Fibroblast of mammary gland (primary cell): Measurements from ENCODE around the gene PHF24.

Experiments used
- DNase-seq: peaks from one replicate; pipeline ENCODE4 v3.0.0-alpha.2; 2010; ENCODE audit warnings: low read depth
- H3K4me3 ChIP-seq: 2 replicates; pipeline ENCODE4 v1.5.1; 2011; ENCODE audit warnings: low read depth, mild to moderate bottlenecking, low read length, moderate library complexity; ENCODE audit not compliant: control insufficient read depth
- TF ChIP-seq, protein P1 (sequence below): conservative IDR thresholded peaks from 2 replicates; pipeline ENCODE4 v1.5.1; 2011; ENCODE audit warnings: low read depth, low read length, inconsistent platforms; ENCODE audit not compliant: control insufficient read depth, insufficient read depth

The PHF24 gene

DNA sequence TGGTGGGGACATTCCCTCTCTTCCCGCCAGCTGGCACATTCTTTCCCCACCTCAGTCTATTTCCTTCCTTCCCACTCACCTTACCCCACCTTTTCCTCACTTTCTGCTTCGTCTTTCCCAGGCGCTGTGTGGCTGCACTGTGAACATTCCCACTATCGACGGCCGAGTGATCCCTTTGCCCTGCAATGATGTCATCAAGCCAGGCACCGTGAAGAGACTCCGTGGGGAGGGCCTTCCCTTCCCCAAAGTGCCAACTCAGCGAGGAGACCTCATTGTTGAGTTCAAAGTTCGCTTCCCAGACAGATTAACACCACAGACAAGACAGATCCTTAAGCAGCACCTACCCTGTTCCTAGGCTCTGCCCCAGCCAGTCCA, 38.8 kb downstream of the PHF24 start:
- TF ChIP-seq, protein P1, sequence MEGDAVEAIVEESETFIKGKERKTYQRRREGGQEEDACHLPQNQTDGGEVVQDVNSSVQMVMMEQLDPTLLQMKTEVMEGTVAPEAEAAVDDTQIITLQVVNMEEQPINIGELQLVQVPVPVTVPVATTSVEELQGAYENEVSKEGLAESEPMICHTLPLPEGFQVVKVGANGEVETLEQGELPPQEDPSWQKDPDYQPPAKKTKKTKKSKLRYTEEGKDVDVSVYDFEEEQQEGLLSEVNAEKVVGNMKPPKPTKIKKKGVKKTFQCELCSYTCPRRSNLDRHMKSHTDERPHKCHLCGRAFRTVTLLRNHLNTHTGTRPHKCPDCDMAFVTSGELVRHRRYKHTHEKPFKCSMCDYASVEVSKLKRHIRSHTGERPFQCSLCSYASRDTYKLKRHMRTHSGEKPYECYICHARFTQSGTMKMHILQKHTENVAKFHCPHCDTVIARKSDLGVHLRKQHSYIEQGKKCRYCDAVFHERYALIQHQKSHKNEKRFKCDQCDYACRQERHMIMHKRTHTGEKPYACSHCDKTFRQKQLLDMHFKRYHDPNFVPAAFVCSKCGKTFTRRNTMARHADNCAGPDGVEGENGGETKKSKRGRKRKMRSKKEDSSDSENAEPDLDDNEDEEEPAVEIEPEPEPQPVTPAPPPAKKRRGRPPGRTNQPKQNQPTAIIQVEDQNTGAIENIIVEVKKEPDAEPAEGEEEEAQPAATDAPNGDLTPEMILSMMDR: no peak
- DNase-seq: no peak
- no peak overlapping the region for H3K4me3 ChIP-seq

DNA sequence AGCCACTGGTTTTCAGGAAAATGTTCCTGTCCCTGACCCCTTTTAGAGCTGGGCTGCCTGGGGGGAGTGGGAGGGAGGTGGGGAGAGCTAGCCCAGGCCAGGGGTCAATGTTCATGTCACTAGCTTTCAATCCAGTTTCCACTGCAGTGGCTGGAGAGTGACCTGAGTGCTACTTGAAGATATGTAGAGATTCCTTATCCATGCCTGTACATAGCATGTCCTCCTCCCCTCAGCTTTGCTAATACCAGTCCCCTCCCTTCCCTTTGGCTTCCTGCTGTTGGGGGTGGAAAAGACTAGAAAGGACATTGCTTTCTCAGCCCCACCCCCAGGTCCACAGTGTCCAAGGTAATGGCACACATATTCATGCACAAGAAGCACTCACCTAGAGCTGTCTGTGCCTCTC, 39.3 kb downstream of the PHF24 start:
- no peak overlapping the region for H3K4me3 ChIP-seq
- TF ChIP-seq, protein P1: no peak
- DNase-seq: no peak

DNA sequence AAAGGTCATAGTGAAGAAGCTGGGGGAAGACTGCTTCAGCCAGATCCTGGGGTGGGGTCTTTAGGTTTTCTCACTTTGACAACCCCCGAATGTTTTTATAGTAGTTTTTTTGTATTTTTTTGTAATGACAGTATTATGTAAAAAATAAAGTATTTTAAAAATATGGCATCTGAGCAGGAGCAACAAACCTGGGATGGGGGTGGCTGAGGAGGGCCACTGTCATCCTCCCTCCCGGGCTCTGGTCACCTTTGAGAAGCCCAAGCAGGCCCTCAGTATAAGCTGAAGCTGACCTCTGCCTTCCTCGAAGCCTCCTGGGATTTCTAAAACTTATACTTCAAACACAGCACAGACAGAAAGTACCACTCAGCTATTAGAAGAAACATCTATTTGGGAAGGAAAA, 40.2 kb downstream of the PHF24 start:
- H3K4me3 ChIP-seq: no peak overlapping the region
- no peak for DNase-seq
- TF ChIP-seq, protein P1: no peak

DNA sequence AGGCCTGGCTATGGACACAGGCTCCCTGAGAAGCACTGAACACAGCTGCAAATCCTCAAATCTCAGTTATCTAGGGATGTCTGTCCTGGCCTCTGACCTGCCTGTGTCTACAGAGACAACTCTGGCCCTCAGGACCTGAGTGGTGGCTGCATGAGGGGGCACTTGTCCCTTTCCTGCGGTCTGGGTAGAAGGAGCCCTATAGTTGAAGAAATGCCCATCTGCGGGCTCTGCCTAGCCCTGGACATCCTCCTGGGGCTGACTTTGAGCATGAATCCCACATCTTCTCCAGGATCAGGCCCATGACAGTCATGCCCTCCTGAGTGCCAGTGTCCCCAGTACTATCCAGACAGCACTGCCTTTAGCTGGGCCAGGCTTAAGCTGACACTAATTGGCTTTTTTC, 41.5 kb downstream of the PHF24 start:
- no peak overlapping the region for H3K4me3 ChIP-seq
- TF ChIP-seq, protein P1: no peak
- no peak for DNase-seq

DNA sequence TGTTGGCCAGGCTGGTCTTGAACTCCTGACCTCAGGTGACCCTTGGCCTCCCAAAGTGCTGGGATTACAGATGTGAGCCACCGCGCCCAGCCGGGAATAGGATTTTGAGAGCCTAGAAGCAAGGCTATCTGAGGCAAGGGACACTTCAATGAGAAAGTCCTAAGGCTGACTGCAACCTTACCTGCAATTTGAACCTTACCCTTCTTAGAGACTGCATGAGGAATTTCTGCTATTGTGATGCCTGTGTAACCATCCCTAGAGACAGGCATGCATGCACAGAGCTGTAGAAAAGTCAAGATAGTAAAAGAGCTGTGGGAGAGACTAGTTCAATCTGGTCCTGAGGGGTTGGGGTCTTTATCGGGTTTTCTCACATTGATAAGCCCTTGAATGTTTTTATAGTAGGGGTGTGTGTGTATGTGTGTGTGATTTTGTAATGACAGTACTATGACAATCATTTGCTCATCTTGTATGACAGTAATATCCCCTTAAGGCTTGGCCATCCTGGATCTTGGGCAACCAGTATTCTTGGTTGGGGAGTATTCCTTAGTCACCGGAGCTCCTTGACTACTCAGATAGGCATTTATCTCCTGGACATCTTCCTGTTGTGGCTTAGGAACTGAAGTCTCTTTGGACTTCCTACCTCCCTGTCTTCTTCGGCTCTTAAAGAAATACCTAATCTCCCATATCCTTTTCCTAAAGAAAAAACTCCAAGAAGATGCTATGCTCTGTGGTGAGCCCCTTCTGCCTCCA, 42.6 kb downstream of the PHF24 start:
- H3K4me3 ChIP-seq: no peak overlapping the region
- peak; percentile 83 for DNase-seq
- TF ChIP-seq, protein P1: no peak

DNA sequence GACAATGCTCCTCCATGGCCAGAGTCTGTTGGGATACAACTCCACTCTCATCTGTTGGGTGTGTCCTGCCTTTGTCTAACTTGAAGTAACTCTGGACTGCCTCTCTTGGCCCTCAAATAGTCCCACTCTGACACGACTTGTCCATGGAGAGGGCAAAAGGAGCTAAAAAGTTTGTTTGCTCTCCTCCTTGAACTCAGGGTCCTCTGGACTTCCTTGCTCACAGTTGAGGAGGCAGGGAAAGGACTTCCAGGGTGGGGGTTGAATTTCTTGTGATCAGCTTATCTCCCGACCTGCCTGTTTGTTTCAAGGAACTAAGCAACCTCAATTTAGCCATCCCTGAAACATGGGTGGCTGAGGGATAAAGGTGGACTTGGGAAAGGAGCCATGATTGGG, 43.2 kb downstream of the PHF24 start:
- TF ChIP-seq, protein P1: no peak
- no peak overlapping the region for H3K4me3 ChIP-seq
- DNase-seq: no peak

DNA sequence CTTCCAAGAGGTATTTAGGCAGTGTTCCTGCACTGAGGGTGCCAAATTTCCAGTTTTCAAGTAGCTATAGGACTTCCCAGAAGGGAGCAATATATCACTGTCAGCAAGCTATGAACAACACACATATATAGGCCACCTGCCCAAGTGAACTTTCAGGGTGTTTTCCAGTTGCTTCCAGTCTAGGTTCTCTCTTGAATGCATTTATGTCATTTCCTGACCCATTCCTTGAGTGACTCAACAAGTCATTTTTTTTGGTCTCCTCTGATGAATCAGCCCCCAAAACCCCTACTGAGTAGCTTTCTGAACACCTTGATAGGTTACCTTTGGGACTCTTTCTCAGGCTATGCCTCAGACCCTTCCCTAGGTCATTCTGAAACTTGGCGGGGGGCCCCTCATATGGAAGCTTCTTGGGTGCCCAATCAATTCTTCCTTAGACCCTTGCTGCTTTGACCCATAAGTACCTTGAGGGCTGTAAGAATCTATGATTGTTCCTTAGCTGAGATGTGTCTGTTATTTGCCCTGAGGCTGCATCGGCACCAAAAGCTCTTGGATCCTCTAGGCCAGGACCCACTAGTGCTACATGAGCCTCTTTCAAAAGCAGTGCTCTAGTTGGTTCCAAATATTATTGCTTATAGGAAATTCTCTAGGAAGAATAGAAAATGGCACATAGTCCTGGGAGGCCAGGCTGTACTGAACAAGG, 43.9 kb downstream of the PHF24 start:
- TF ChIP-seq, protein P1: no peak
- no peak overlapping the region for H3K4me3 ChIP-seq
- DNase-seq: peak; percentile 41
